Ovary (tissue), 3 donors: Measurements from ENCODE around the gene CDC42SE2.

Source experiments
- EP300 ChIP-seq: sonication (generic); formaldehyde crosslinking; IDR thresholded peaks from one replicate; pipeline ENCODE4 v1.6.1; 2017; ENCODE audit warnings: antibody characterized with exemption
- POLR2A ChIP-seq: fragments of 450-650 bp; IDR thresholded peaks from one replicate; pipeline ENCODE4 v1.6.1; 2017; ENCODE audit warnings: antibody characterized with exemption, mild to moderate bottlenecking, moderate library complexity
- TF ChIP-seq, protein P1 (sequence below), 3 donors: fragments of 450-650 bp in 2 of 3; fragments of 200-600 bp in 1 of 3; IDR thresholded peaks; one replicate each; pipeline versions ENCODE4 v1.5.1 to v1.8.0; 2016 to 2022; ENCODE audit warnings: antibody characterized with exemption in 3 of 3, mild to moderate bottlenecking in 1 of 3
- donor health status: DM: no; HTN: no; CAD: no.

DNA sequence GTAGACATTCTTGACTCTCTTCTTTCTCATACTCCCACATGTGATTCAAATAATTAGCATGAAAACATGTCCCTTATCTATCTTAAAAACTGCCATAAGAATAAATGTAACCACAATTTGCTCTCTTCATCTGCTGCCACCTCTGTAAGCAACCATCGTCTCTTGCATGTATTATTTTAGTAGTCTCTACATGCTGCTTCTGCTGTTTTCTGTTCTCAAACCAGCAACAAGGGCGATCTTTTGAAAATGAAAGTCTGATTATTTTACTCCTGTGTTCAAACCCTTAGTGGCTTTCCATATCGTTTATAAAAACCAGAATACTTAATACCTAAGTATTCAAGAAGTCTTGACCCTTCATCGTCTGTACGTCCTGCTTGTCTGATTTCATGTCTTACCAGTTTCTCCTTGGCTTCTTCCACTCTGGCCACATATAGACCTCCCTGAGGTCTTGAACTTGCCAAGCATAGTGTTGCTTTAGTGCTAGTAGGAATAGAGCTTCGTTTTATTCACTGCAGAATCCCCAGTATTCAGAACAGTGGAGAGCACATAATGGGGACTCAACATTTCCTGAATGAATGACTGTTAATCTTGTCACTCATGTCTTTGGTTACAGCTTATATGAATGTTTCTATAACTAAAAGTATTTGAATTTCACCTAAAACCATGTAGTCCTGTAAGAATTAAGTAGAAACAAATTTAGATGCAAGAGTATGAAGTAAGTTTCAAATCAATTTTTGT lies 10.6 kb downstream of the CDC42SE2 start:
- TF ChIP-seq, protein P1, sequence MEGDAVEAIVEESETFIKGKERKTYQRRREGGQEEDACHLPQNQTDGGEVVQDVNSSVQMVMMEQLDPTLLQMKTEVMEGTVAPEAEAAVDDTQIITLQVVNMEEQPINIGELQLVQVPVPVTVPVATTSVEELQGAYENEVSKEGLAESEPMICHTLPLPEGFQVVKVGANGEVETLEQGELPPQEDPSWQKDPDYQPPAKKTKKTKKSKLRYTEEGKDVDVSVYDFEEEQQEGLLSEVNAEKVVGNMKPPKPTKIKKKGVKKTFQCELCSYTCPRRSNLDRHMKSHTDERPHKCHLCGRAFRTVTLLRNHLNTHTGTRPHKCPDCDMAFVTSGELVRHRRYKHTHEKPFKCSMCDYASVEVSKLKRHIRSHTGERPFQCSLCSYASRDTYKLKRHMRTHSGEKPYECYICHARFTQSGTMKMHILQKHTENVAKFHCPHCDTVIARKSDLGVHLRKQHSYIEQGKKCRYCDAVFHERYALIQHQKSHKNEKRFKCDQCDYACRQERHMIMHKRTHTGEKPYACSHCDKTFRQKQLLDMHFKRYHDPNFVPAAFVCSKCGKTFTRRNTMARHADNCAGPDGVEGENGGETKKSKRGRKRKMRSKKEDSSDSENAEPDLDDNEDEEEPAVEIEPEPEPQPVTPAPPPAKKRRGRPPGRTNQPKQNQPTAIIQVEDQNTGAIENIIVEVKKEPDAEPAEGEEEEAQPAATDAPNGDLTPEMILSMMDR (IDR thresholded peaks at IDR 0.05), result no peak
- no peak for TF ChIP-seq EP300
- no peak for TF ChIP-seq POLR2A
